T-helper 2 cell treated with Interferon-gamma antibody and Interleukin-4, amounts not matched to agents 5 μg/mL and 100 μg/mL, for 36 hours (primary cell): ENCODE measurements around the gene TAF4.

ENCODE experiments used
- DNase-seq: peaks from one replicate; pipeline ENCODE4 v3.0.0; 2021; ENCODE audit warnings: low spot score
- H3K27ac Mint-ChIP-seq: one replicate; pipeline ENCODE4 v1.8.0; 2021; ENCODE audit warnings: mild to moderate bottlenecking, mixed read lengths
- H3K27me3 Mint-ChIP-seq: one replicate; pipeline ENCODE4 v1.8.0; 2021; ENCODE audit warnings: low read depth, mixed read lengths
- H3K36me3 Mint-ChIP-seq: one replicate; pipeline ENCODE4 v1.8.0; 2021; ENCODE audit warnings: low read depth, mixed read lengths
- H3K4me1 Mint-ChIP-seq: one replicate; pipeline ENCODE4 v1.8.0; 2021; ENCODE audit warnings: low read depth, mixed read lengths
- H3K4me3 Mint-ChIP-seq: one replicate; pipeline ENCODE4 v1.8.0; 2022; ENCODE audit warnings: mild to moderate bottlenecking, moderate library complexity, mixed read lengths
- H3K9me3 Mint-ChIP-seq: one replicate; pipeline ENCODE4 v1.8.0; 2021; ENCODE audit warnings: mixed read lengths

TAF4 gene

GRCh38 chr20:61968036-61968810, 97.5 kb downstream of the TAF4 start:
- Mint-ChIP-seq H3K27ac (no peak overlapping the region), H3K27me3 (peaks cover 13% of the 10 kb centered on the region), H3K4me3 (no peak overlapping the region), H3K36me3 (peaks cover 7% of the 10 kb centered on the region), H3K9me3 (no peaks in the 10 kb centered on the region), H3K4me1 (no peaks in the 10 kb centered on the region)
- DNase-seq = no peak

DNA sequence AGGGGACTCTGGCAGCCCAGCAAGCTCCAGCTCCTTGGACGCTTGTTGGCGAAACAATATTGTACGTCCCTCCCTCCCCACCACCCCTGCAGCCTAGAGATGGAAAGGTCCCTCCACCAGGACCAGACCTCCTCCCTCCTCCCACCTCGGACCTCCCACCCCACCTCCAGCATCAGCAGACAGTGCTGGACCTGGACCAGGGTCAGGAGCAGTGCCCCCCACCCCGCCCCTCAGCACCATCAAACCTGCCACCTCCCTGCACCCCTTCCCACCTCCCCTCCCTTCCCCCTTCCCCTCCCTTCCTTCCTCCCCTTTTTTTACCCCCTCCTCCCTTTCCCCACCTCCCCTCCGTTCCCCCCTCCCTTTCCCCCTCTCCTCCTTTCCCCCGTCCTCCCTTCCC, 98.4 kb downstream of the TAF4 start:
- Mint-ChIP-seq H3K9me3 (no peaks in the 10 kb centered on the region), H3K36me3 (peaks cover 2% of the 10 kb centered on the region), H3K4me3 (no peak overlapping the region), H3K4me1 (no peaks in the 10 kb centered on the region), H3K27me3 (peaks cover 13% of the 10 kb centered on the region), H3K27ac (no peak overlapping the region)
- no peak for DNase-seq

- H3K9me3 Mint-ChIP-seq = no peaks in the 10 kb centered on the region
Observed at GRCh38 chr20:61966492-61967244, 99.0 kb downstream of the TAF4 start.

DNA sequence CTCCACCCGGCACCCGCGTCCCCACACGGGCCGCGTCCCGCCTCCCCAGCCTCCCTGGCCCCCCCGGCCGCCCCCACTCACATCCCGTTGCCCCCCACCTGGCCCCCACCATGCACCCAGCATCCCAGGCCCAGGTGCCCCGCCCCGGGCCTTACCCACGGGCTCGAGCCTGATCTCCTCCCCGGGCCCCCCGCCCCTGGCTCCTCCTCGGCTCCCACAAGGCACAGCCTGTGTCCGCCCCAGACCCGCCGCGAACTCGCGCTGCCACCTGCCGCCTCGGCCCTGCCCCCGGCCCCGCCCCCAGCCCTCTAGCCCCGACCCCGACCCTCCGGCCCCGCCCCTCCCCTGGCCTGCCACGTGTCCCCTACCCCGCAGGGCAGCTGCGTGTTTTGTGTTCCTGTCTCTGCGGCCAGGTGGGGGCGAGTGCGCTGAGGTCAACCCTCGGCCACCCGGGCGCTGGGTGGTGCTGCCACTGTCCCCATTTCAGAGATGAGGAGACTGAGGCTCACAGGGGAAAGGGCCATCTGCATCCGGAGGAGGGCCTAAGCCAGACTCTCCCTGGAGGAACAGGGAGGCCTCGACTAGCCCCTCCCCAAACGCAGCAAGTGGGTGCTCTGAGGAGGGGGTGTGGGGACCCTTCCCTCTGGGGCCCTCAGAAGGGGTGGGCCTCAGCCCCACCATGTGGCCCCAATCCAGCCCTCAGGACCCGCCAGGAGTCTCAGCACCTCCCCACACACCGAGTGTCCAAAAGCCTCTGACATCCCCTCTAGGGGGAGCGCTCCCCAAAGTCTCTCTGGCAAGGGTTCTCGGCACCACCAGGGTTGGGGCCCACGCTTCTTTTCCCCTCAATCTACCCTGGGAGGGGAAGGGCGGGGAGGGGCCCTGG, 99.8 kb downstream of the TAF4 start:
- no peaks in the 10 kb centered on the region for H3K36me3 Mint-ChIP-seq
- no peak for DNase-seq
- no peak overlapping the region for H3K4me3 Mint-ChIP-seq
- H3K9me3 Mint-ChIP-seq = no peaks in the 10 kb centered on the region
- H3K4me1 Mint-ChIP-seq = no peaks in the 10 kb centered on the region
- H3K27ac Mint-ChIP-seq = no peak overlapping the region
- H3K27me3 Mint-ChIP-seq = peaks cover 13% of the 10 kb centered on the region

More at GRCh38 chr20:61966492-61967244, 99.0 kb downstream of the TAF4 start:
- Mint-ChIP-seq H3K27me3 (peaks cover 13% of the 10 kb centered on the region), H3K36me3 (no peaks in the 10 kb centered on the region), H3K4me1 (no peaks in the 10 kb centered on the region), H3K4me3 (no peak overlapping the region), H3K27ac (no peak overlapping the region)
- no peak for DNase-seq

- H3K27ac Mint-ChIP-seq = no peak overlapping the region
- no peak overlapping the region for H3K4me3 Mint-ChIP-seq
- no peaks in the 10 kb centered on the region for H3K4me1 Mint-ChIP-seq
- no peak for DNase-seq
- no peaks in the 10 kb centered on the region for H3K9me3 Mint-ChIP-seq
- H3K27me3 Mint-ChIP-seq = peaks cover 13% of the 10 kb centered on the region
- H3K36me3 Mint-ChIP-seq = no peaks in the 10 kb centered on the region
Observed at GRCh38 chr20:61964675-61965605, 100.7 kb downstream of the TAF4 start.

DNA sequence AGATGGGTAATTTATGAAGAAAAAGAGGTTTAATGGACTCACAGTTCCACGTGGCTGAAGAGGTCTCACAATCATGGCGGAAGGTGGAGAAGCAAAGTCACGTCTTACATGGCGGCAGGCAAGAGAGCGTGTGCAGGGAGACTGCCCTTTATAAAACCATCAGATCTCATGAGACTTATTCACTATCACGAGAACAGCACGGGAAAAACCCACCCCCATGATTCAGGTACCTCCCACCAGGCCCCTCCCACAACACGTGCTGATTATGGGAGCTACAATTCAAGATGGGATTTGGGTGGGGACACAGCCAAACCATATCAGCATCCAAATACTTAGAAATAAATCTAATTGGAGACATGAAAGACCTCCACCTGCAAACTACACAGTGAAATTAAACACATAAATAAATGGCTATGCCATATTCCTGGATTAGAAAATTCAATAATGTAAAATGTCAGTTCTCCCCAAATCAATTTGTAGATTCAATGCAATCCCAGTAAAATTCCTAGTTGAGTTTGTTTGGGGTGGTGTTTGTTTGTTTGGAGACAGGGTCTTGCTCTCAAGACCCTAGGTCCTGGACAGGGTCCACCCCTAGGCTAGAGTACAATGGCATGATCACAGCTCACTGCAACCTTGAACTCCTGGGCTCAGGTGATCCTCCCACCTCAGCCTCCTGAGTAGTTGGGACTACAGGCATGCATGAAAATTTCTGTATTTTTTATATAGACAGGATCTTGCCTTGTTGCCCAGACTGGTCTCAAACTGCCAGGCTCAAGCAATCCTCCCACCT, 101.6 kb downstream of the TAF4 start:
- Mint-ChIP-seq H3K27ac (no peak overlapping the region), H3K4me3 (no peak overlapping the region), H3K4me1 (no peaks in the 10 kb centered on the region), H3K27me3 (peaks cover 13% of the 10 kb centered on the region), H3K36me3 (no peaks in the 10 kb centered on the region), H3K9me3 (no peaks in the 10 kb centered on the region)
- DNase-seq = no peak

- Mint-ChIP-seq H3K36me3 (no peaks in the 10 kb centered on the region), H3K4me3 (no peak overlapping the region), H3K27ac (no peak overlapping the region), H3K9me3 (no peaks in the 10 kb centered on the region), H3K4me1 (no peaks in the 10 kb centered on the region), H3K27me3 (peaks cover 13% of the 10 kb centered on the region)
- DNase-seq = no peak
Observed at GRCh38 chr20:61963149-61963548, 102.5 kb downstream of the TAF4 start.

DNA sequence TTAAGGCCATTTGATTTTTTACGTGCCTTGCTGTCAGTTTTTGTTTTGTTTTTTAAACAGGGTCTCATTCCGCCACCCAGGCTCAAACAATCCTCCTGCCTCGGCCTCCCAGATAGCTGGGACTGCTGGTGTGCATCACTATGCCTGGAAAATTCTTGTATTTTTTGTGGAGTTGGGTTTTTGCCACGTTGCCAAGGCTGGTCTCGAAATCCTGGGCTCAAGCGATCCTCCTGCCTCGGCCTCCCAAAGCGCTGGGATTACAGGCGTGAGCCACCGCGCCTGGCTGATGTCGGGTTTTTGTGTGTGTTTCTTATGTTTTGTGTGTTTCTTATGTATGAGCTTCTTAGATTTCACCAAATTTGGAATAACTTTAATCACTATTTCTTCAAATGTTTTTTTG, 104.8 kb downstream of the TAF4 start:
- H3K9me3 Mint-ChIP-seq = no peaks in the 10 kb centered on the region
- DNase-seq = no peak
- H3K4me3 Mint-ChIP-seq = no peak overlapping the region
- H3K36me3 Mint-ChIP-seq = no peaks in the 10 kb centered on the region
- peaks cover 13% of the 10 kb centered on the region for H3K27me3 Mint-ChIP-seq
- H3K4me1 Mint-ChIP-seq = no peaks in the 10 kb centered on the region
- H3K27ac Mint-ChIP-seq = no peak overlapping the region

- H3K4me3 Mint-ChIP-seq = no peak overlapping the region
- no peak overlapping the region for H3K27ac Mint-ChIP-seq
- peaks cover 7% of the 10 kb centered on the region for H3K27me3 Mint-ChIP-seq
- H3K4me1 Mint-ChIP-seq = no peaks in the 10 kb centered on the region
- DNase-seq = no peak
- no peaks in the 10 kb centered on the region for H3K9me3 Mint-ChIP-seq
- H3K36me3 Mint-ChIP-seq = no peaks in the 10 kb centered on the region
Observed at GRCh38 chr20:61958773-61959700, 106.6 kb downstream of the TAF4 start.

- no peak for DNase-seq
- no peaks in the 10 kb centered on the region for H3K9me3 Mint-ChIP-seq
- H3K4me3 Mint-ChIP-seq = no peak overlapping the region
- no peak overlapping the region for H3K27ac Mint-ChIP-seq
- peaks cover 2% of the 10 kb centered on the region for H3K27me3 Mint-ChIP-seq
- no peaks in the 10 kb centered on the region for H3K4me1 Mint-ChIP-seq
- H3K36me3 Mint-ChIP-seq = no peaks in the 10 kb centered on the region
Observed at GRCh38 chr20:61957961-61958715, 107.5 kb downstream of the TAF4 start.
